ENCODE data around the gene SUSD5. TPM values are rescaled to one million over a fixed set of nuclear protein-coding genes. Genes with fewer than 3 reads are reported as not detected.
"Not testable (repeated sequence)": the region's sequence is repeated elsewhere in the genome, so short reads cannot be mapped to it uniquely, and the experiment has no call there.

Gene SUSD5
- total RNA-seq, 2 donors from 2014 or later, result not detected

GRCh38 chr3:33212406-33212805 is 6.2 kb downstream of the SUSD5 start:
- ATAC-seq (no peak), DNase-seq (ENCODE audit: low spot score in 2 of 2) (no peak)
- Mint-ChIP-seq H3K36me3 (peaks cover 9 to 10% of the 10 kb centered on the region in 2 donors), H3K9me3 (peaks cover 10 to 11% of the 10 kb centered on the region in 2 donors), H3K27ac (no peak overlapping the region)

GRCh38 chr3:33211444-33211843 is 7.2 kb downstream of the SUSD5 start:
- H3K27ac Mint-ChIP-seq, result no peak overlapping the region
- ATAC-seq (no peak), DNase-seq (ENCODE audit: low spot score in 2 of 2) (no peak)
- H3K9me3 Mint-ChIP-seq, result peaks cover 10 to 11% of the 10 kb centered on the region in 2 donors
- peaks cover 9 to 10% of the 10 kb centered on the region in 2 donors for H3K36me3 Mint-ChIP-seq

- H3K27ac Mint-ChIP-seq, result no peak overlapping the region
- peaks cover 10 to 11% of the 10 kb centered on the region in 2 donors for H3K9me3 Mint-ChIP-seq
- ATAC-seq (no peak), DNase-seq (ENCODE audit: low spot score in 2 of 2) (no peak)
- H3K36me3 Mint-ChIP-seq, result peaks cover 9 to 10% of the 10 kb centered on the region in 2 donors
Measured at GRCh38 chr3:33209357-33209756, 9.3 kb downstream of the SUSD5 start.

GRCh38 chr3:33202711-33203457 is 15.7 kb downstream of the SUSD5 start:
- no peak for DNase-seq (ENCODE audit: low spot score in 2 of 2)
- H3K9me3 Mint-ChIP-seq, result no peaks in the 10 kb centered on the region
- ATAC-seq, result no peak
- H3K36me3 Mint-ChIP-seq, result no peaks in the 10 kb centered on the region
- H3K27ac Mint-ChIP-seq, result no peak overlapping the region

GRCh38 chr3:33201195-33201594 is 17.4 kb downstream of the SUSD5 start:
- no peak for DNase-seq (ENCODE audit: low spot score in 2 of 2)
- Mint-ChIP-seq H3K36me3 (no peaks in the 10 kb centered on the region), H3K27ac (no peak overlapping the region), H3K9me3 (no peaks in the 10 kb centered on the region)
- no peak for ATAC-seq

GRCh38 chr3:33196538-33196937 is 22.1 kb downstream of the SUSD5 start:
- Mint-ChIP-seq H3K36me3 (no peaks in the 10 kb centered on the region), H3K27ac (no peak overlapping the region), H3K9me3 (no peaks in the 10 kb centered on the region)
- ATAC-seq (no peak), DNase-seq (ENCODE audit: low spot score in 2 of 2) (no peak)

GRCh38 chr3:33194303-33194702 is 24.3 kb downstream of the SUSD5 start:
- H3K36me3 Mint-ChIP-seq, result no peaks in the 10 kb centered on the region
- DNase-seq (ENCODE audit: low spot score in 2 of 2) (no peak), ATAC-seq (no peak)
- no peak overlapping the region for H3K27ac Mint-ChIP-seq
- H3K9me3 Mint-ChIP-seq, result no peaks in the 10 kb centered on the region

GRCh38 chr3:33187368-33187634 is 31.3 kb downstream of the SUSD5 start:
- Mint-ChIP-seq H3K9me3 (peaks cover 5 to 10% of the 10 kb centered on the region in 2 donors), H3K27ac (no peak overlapping the region), H3K36me3 (peaks cover 0 to 6% of the 10 kb centered on the region in 2 donors)
- DNase-seq (ENCODE audit: low spot score in 2 of 2) (no peak), ATAC-seq (no peak)

GRCh38 chr3:33186524-33187367 is 31.9 kb downstream of the SUSD5 start:
- Mint-ChIP-seq H3K27ac (no peak overlapping the region), H3K9me3 (peaks cover 5 to 12% of the 10 kb centered on the region in 2 donors), H3K36me3 (peaks cover 0 to 6% of the 10 kb centered on the region in 2 donors)
- DNase-seq (ENCODE audit: low spot score in 2 of 2), result no peak
- no peak for ATAC-seq

- no peak overlapping the region for H3K27ac Mint-ChIP-seq
- ATAC-seq (no peak), DNase-seq (ENCODE audit: low spot score in 2 of 2) (no peak)
- H3K9me3 Mint-ChIP-seq, result peaks cover 5 to 12% of the 10 kb centered on the region in 2 donors
- peaks cover 0 to 6% of the 10 kb centered on the region in 2 donors for H3K36me3 Mint-ChIP-seq
Measured at GRCh38 chr3:33184863-33185262, 33.7 kb downstream of the SUSD5 start.

- ATAC-seq, H3K36me3 Mint-ChIP-seq: not testable (repeated sequence)
Measured at GRCh38 chr3:33181641-33182040, 37.0 kb downstream of the SUSD5 start.

GRCh38 chr3:33181229-33181628 is 37.4 kb downstream of the SUSD5 start:
- Mint-ChIP-seq H3K36me3 (peaks cover 0 to 6% of the 10 kb centered on the region in 2 donors), H3K27ac (no peak overlapping the region)

More at GRCh38 chr3:33181641-33182040, 37.0 kb downstream of the SUSD5 start:
- not testable (repeated sequence) for DNase-seq (ENCODE audit: low spot score in 2 of 2); H3K27ac Mint-ChIP-seq
- H3K9me3 Mint-ChIP-seq, result peaks cover 5 to 17% of the 10 kb centered on the region in 2 donors

GRCh38 chr3:33179132-33179531 is 39.5 kb downstream of the SUSD5 start:
- H3K9me3 Mint-ChIP-seq, result peaks cover 5 to 10% of the 10 kb centered on the region in 2 donors
- DNase-seq (ENCODE audit: low spot score in 2 of 2) (no peak), ATAC-seq (no peak)
- no peaks in the 10 kb centered on the region for H3K36me3 Mint-ChIP-seq
- no peak overlapping the region for H3K27ac Mint-ChIP-seq

More at GRCh38 chr3:33181229-33181628, 37.4 kb downstream of the SUSD5 start:
- H3K9me3 Mint-ChIP-seq, result peaks cover 5 to 17% of the 10 kb centered on the region in 2 donors
- ATAC-seq, result no peak
- DNase-seq (ENCODE audit: low spot score in 2 of 2), result no peak

GRCh38 chr3:33174711-33175414 is 43.7 kb downstream of the SUSD5 start:
- ATAC-seq, result no peak

GRCh38 chr3:33174095-33174494 is 44.5 kb downstream of the SUSD5 start:
- DNase-seq (ENCODE audit: low spot score in 2 of 2), result no peak
- Mint-ChIP-seq H3K9me3 (peaks cover 0 to 5% of the 10 kb centered on the region in 2 donors), H3K36me3 (no peaks in the 10 kb centered on the region), H3K27ac (no peak overlapping the region)
- ATAC-seq, result no peak

More at GRCh38 chr3:33174711-33175414, 43.7 kb downstream of the SUSD5 start:
- no peak for DNase-seq (ENCODE audit: low spot score in 2 of 2)
- peaks cover 5% of the 10 kb centered on the region in 2 donors for H3K9me3 Mint-ChIP-seq
- no peaks in the 10 kb centered on the region for H3K36me3 Mint-ChIP-seq
- H3K27ac Mint-ChIP-seq, result no peak overlapping the region

- Mint-ChIP-seq H3K9me3 (peaks cover 0 to 5% of the 10 kb centered on the region in 2 donors), H3K36me3 (no peaks in the 10 kb centered on the region), H3K27ac (no peak overlapping the region)
- no peak for DNase-seq (ENCODE audit: low spot score in 2 of 2)
- no peak for ATAC-seq
Measured at GRCh38 chr3:33173672-33174071, 44.9 kb downstream of the SUSD5 start.

- ATAC-seq (no peak), DNase-seq (ENCODE audit: low spot score in 2 of 2) (no peak)
- Mint-ChIP-seq H3K27ac (no peak overlapping the region), H3K9me3 (peaks cover 0 to 5% of the 10 kb centered on the region in 2 donors), H3K36me3 (no peaks in the 10 kb centered on the region)
Measured at GRCh38 chr3:33173103-33173502, 45.5 kb downstream of the SUSD5 start.

Measured in activated naive CD4-positive, alpha-beta T cell treated with anti-CD3 and anti-CD28 coated beads, Interleukin-2, amount 50 U/mL, for 72 hours (primary cell).